DMS 273 (cell line): ENCODE data around the gene VRTN.
"Not testable (repeated sequence)": the region's sequence is repeated elsewhere in the genome, so short reads cannot be mapped to it uniquely, and the experiment has no call there.

Experiments used
- DNase-seq: peaks from one replicate; lab custom pipeline; 2025; ENCODE audit not compliant: unreplicated experiment; lab: John Stamatoyannopoulos, UW

The VRTN gene, protein sequence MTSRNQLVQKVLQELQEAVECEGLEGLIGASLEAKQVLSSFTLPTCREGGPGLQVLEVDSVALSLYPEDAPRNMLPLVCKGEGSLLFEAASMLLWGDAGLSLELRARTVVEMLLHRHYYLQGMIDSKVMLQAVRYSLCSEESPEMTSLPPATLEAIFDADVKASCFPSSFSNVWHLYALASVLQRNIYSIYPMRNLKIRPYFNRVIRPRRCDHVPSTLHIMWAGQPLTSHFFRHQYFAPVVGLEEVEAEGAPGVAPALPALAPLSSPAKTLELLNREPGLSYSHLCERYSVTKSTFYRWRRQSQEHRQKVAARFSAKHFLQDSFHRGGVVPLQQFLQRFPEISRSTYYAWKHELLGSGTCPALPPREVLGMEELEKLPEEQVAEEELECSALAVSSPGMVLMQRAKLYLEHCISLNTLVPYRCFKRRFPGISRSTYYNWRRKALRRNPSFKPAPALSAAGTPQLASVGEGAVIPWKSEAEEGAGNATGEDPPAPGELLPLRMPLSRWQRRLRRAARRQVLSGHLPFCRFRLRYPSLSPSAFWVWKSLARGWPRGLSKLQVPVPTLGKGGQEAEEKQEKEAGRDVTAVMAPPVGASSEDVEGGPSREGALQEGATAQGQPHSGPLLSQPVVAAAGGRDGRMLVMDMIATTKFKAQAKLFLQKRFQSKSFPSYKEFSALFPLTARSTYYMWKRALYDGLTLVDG

DNA sequence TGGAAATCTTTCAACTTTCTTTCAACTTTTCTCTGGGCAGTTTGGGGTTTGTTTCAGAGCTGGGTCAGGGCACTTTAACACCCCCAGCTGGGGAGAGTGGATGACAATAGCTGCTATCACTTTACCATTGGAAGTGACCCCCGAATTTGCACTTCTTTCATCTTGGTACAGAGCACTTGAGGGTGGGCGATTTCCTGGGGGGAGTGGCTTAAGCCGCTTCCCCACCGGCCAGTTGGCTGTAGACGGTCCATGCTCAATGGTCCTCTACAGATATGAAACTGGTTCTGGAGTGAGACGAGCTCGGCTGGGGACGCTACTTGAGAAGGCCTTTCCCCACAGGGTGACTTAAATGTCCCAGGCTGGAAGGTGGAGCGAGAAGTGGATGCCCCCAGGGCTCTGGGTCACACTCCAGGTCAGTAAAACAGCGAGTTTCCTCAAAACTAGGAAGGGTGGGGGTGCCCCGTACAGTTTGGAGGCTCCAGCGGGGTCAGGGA is at the start of gene VRTN:
TSS of gene VRTN (plus strand) at position 231 of the 494 bp plus-strand sequence. CDS start 8,313 bp downstream, outside the sequence.
- no peak for DNase-seq

DNA sequence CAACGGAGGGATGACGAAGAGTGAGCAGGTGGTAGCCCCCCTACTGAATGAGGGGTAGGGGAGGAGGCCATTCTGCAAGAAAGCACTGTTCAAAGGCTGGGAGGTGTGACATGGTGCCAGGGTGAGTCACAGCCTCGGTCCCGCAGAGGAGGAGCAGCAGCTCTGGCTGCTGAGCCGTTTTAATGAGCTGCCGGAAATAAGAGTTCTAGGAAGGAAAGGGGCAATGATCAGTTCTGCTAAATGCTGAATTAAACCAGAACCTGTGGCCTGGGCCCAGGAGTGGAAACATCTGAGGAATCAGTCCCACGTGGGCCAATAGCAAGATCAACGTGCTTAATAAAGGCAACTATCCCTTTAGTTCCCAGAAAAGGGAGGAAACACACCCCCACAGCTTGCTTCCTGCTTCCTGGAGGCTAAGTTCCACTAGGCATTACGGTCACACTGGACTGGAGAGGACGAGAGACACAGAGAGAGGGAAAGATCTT is 49.2 kb upstream of the VRTN start:
- DNase-seq, result no peak

DNA sequence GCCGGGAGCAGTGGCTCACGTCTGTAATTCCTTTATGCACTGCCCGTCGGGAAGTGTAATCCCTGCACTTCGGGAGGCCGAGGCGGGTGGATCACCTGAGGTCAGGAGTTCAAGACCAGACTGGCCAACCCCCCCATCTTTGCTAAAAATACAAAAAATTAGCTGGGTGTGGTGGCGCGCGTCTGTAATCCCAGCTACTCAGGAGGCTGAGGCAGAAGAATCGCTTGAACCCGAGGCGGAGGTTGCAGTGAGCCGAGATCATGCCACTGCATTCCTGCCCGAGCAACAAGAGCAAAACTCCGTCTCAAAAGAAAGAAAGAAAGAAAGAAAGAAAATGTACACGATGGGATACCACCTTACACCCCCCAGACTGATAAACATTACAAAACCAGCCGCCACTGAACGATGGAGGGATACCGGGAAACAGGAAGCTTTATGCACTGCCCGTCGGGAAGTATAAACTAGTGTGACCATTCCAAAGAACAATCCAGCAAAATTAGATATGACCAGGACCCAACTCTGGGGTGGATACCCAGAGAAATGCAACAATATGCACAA is 46.6 kb upstream of the VRTN start:
- no peak for DNase-seq

- DNase-seq, result peak; percentile 72
These were observed 46.1 kb upstream of the VRTN start for GRCh38 chr14:74302152-74302628.

DNA sequence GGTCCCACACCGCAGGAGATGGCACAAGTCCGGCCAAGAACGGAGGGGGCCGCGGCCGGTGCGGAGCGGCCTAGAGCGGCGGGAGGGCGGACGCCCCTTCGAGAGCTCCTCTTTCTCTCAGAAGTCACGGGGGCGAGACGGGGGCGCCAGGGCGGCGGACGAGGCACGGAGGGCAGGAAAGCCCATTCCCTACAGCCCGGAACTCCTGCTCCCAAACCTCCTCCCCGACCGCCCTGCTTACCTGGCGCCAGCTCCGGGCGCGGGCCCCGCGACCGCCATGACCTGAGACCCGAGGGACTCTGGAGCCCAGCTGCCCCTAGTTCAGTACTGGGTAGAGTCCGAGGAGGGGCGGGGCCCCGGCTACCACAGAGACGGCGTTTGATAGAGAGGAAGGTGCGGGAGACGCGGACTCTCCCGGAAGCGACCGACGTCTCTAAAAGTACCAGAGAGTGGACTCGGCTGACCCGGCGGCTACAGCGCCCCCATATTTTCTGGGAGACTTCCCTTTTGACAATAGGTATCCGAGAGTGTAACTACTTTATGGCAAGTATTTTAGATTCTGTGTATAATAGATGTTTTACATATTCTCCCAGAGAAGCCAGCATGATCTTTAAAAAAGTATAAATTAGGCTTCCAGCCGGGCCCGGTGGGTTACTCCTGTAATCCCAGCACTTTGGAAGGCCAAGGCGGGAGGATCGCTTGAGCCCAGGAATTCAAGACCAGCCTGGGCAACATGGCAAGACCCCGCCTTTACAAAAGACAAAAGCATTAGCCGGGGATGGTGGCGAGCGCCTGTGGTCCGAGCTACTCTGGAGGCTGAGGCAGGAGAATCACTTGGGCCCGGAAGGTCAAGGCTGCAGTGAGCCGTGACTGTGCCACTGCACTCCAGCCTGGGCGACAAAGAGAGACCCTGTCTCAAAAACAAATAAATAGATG is 45.4 kb upstream of the VRTN start, which contains the start of gene ABCD4:
TSS of gene ABCD4 (minus strand) at position 301 of the 936 bp plus-strand sequence. CDS start at position 279, 22 bp downstream.
- peak; percentile 98 for DNase-seq

- DNase-seq, result no peak
These were observed 39.6 kb upstream of the VRTN start for GRCh38 chr14:74308695-74309094.

DNA sequence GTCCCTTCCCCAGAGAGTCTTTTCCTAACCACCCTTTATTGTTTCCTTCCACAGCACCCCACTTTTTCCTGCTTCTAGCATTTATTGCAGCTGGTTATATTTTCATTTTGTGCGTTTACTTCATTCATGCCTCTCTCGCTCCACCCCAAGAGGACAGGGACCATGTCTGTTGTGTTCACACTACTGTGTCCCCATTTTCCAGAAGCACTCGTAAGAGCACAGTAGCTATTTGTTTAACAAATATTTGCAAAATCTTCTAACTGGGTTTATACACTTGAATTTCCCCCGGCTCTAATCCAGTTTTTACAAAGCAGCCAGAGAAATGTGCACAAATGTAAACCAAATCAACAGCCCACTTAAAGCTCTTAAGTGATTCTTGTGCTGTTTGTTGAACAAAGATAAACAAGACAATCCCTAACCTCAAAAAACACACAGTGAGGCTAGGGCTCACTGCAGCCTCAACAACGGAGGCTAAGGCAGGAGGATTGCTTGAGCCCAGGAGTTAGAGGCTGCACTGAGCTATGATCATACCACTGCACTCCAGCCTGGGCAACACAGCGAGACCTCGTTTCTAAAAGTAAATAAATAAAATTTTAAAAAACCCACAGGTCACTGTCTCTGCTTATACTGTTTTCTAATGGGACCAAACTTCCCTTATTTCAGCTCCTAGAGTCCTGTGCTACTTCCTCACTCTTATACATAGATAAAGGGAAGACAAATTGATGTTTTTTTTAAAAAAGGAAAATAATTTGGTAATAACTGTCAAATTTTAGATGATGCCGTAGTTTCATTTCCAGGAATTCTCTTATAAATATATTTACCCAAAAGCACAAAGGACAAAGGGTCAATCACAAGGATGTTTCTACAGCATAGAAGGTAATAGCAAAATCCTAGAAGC is 38.9 kb upstream of the VRTN start:
- DNase-seq, result no peak

DNA sequence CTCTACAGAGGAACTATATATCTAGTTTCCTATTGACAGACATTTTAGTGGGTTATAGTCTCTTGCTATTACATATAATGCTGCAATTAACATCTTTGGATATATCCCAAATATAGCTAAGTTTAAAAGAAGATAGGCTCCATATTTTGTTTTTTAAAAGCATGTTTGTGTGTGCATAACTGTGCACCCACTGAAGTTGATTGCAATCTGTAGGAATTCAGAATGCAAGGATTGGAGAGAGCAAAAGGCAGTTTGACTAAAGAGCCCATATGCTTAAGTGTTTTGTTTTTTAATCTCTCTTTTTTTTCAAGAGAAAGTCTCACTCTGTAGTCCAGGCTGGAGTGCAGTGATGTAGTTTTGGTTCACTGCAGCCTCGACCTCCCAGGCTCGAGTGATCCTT is 36.1 kb upstream of the VRTN start:
- DNase-seq, result no peak

- no peak for DNase-seq
These were observed 34.7 kb upstream of the VRTN start for GRCh38 chr14:74313601-74314000.

- no peak for DNase-seq
These were observed 33.7 kb upstream of the VRTN start for GRCh38 chr14:74314576-74314975.

DNA sequence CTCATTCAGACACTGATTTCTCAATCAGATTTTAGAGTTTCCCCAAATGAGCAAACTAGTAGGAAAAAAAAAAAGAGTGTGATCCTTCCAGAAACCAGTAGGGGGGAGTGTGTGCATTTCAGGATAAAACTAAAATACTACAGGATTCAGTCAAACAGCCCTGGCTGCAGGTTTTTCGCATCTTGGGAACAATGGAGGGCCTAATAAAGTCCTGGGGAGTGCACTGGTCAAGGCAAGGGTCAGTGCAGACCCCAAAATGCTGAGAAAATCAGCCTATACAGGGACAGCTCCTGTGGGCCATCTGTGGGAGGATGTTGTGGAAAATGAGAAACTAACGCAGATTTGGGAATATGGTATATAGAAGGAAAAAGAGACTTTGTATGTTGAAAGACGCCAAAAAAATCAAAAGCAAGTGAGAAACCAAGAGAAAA is 23.3 kb upstream of the VRTN start:
- DNase-seq, result peak; percentile 59

- DNase-seq, result no peak
These were observed 22.8 kb upstream of the VRTN start for GRCh38 chr14:74325446-74325845.

DNA sequence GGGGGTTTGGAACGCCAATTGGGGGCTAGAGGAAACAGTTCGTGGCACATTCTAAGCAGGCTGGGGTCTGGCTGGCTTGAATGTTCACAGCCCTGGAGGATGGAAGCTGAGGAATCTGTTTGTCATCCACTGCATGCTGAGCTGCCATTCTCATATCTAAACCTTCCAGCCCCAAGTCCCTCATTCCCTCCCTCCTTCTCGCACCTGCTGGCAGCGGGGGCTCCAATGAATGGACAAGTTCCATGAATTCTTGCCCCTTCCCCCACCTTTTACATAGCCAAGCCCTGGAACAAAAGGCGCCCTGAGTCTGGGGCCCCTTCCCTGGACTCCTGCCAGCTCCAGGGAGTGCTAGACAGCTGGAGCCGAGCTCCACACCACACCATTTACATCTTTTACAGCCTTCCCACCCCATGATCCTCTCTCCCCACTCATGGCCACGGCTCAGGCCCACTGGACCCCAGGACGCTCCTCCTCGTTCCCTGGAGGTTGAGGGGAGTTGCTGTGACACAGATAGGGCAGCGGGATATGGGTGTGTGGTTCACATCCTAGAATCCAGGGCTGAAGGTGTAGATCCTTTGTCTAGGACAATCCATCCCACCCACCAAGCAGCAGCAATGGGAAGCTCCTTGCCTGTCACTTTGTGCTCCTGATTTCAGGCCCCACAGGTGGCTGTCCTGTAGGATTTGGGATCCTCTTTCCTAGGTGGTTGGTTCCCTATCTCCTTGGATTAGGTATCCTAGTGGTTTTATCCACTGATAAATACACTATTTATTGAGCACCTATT is 21.7 kb upstream of the VRTN start:
- peak; percentile 63 for DNase-seq

DNA sequence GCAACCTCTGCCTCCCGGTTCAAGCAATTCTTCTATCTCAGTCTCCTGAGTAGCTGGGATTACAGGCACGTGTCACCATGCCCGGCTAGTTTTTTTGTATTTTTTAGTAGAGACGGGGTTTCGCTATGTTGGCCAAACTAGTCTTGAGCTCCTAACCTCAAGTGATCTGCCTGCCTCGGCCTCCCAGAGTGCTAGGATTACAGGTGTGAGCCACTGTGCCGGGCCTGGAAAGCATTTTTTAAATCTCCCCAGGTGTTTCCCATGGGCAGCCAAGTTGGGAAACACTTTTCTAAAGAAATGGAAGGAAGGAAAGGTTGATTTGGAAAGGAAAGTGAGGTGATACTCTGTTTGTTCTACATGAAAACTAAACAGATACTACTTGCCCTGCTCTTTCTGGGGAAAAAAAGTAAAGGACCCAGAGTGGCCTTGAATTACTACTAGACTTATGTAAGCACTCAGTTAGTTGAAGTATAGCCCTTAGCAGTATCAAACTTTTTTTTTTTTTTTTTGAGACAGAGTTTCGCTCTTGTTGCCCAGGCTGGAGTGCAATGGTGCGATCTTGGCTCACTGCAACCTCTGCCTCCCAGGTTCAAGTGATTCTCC is 18.2 kb upstream of the VRTN start:
- not testable (repeated sequence) for DNase-seq

DNA sequence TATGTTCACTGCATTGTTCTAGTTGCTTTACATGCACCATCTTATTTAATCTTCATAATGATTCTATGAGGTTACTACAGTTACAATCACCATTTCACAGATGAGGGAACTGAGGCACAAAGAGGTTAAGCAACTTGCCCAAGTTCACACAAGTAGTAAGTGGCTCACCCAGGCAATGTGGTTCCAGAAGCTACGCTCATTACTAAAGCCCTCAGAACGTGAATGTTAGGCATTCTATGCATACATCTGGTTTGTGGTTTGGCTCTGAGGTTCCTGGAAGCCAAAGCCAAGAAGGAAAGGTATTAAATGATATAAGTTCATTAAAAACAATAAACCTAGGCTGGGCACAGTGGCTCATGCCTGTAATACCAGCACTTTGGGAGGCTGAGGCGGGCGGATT is 14.4 kb upstream of the VRTN start:
- DNase-seq, result no peak

DNA sequence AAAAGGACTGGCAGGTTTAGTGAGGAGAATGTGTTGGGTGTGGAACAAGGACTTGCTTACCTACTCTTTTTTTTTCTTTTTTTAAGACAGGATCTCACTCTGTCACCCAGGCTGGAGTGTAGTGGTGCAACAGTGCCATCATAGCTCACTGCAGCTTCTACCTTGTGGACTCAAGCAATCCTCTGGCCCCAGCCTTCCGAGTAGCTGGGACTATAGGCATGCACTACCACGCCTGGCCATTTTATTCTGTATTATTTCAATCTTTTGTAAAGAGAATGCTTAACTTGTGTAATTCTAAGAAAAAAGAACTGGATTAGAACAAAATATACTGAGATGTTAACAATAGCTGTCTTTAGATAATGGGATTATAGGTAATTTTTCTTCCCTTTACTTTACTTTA is 1.9 kb upstream of the VRTN start:
- no peak for DNase-seq

- DNase-seq, result no peak
These were observed 1.0 kb upstream of the VRTN start for GRCh38 chr14:74347097-74347794.

- no peak for DNase-seq
These were observed 523 bp upstream of the VRTN start for GRCh38 chr14:74347795-74348100.
